ENCODE measurements around the gene MTM1. TPM values are rescaled to one million over a fixed set of nuclear protein-coding genes. Genes with fewer than 3 reads are reported as not detected.

The MTM1 gene
- total RNA-seq, 1 experiment from 2014 or later = 6.4 TPM

GRCh38 chrX:150712619-150713018 is 144.2 kb downstream of the MTM1 start:
- Histone ChIP-seq H2BK12ac (ENCODE audit: insufficient read length, low read depth, low read length) (no peak overlapping the region), H3K9ac (ENCODE audit: extremely low read depth, insufficient read length, low read length) (no peak overlapping the region), H2BK15ac (ENCODE audit: low read depth, low read length) (no peak overlapping the region), H2AK5ac (ENCODE audit: insufficient read length, low read length) (no peak overlapping the region), H2BK120ac (ENCODE audit: low read depth, low read length, poor library complexity, severe bottlenecking) (no peak overlapping the region), H3K18ac (ENCODE audit: insufficient read length, low read depth, low read length) (no peak overlapping the region), H3K4ac (ENCODE audit: low read depth, low read length) (no peak overlapping the region), H4K91ac (ENCODE audit: insufficient read length, low read depth, low read length) (no peak overlapping the region), H4K20me1 (ENCODE audit: control insufficient read depth, insufficient read depth, insufficient read length) (no peaks in the 10 kb centered on the region), H2AFZ (ENCODE audit: low read length) (no peak overlapping the region), H3K4me1 (ENCODE audit: insufficient read depth, low read length) (no peaks in the 10 kb centered on the region), H4K5ac (ENCODE audit: insufficient read length, low read depth, low read length) (no peak overlapping the region), H3K27me3 (ENCODE audit: insufficient read depth, low read length) (no peaks in the 10 kb centered on the region), H3K56ac (ENCODE audit: insufficient read length, low read depth, low read length) (no peak overlapping the region), H4K8ac (replicated peaks; ENCODE audit: insufficient read length, low read depth, low read length) (no peak overlapping the region), H3K27ac (ENCODE audit: insufficient read length, low read depth, low read length) (no peak overlapping the region), H2BK5ac (ENCODE audit: insufficient read length, low read length) (no peak overlapping the region), H3K9me3 (ENCODE audit: control insufficient read depth, low read depth, low read length) (no peaks in the 10 kb centered on the region), H3K14ac (ENCODE audit: insufficient read depth, low read length) (no peak overlapping the region), H3K23me2 (ENCODE audit: insufficient read length, low read depth, low read length, poor library complexity, severe bottlenecking) (no peaks in the 10 kb centered on the region), H3K4me2 (ENCODE audit: insufficient read depth, insufficient read length, low read length) (no peak overlapping the region), H3K79me1 (ENCODE audit: insufficient read depth, low read depth, low read length, poor library complexity, severe bottlenecking) (no peaks in the 10 kb centered on the region), H3K79me2 (ENCODE audit: insufficient read depth, low read length) (no peaks in the 10 kb centered on the region), H3K23ac (ENCODE audit: insufficient read length, low read depth, low read length) (no peak overlapping the region), H2BK20ac (ENCODE audit: low read depth, low read length, poor library complexity, severe bottlenecking) (no peak overlapping the region), H3T11ph (ENCODE audit: low read length) (no peak overlapping the region)
- Mint-ChIP-seq H3K27ac (no peak overlapping the region), H3K4me1 (peaks cover 13 to 16% of the 10 kb centered on the region in 2 experiments), H3K27me3 (ENCODE audit: low read depth) (no peaks in the 10 kb centered on the region), H3K9me3 (peaks cover 48 to 51% of the 10 kb centered on the region in 2 experiments), H3K36me3 (ENCODE audit: insufficient read depth in 1 of 3, low read depth in 3 of 3) (peaks cover 0 to 12% (median 6%) of the 10 kb centered on the region in 3 experiments; a peak in 4 of 7 replicates), H3K4me3 (no peak overlapping the region)
- DNase-seq = no peak
- TF ChIP-seq CTCF (conservative IDR thresholded peaks at IDR 0.05) = no peak

Data from H9 (cell line).